ENCODE results near the gene ARSG. TPM values are rescaled to one million over a fixed set of nuclear protein-coding genes. Genes with fewer than 3 reads are reported as not detected.
"Not testable (repeated sequence)": the region's sequence is repeated elsewhere in the genome, so short reads cannot be mapped to it uniquely, and the experiment has no call there.

The ARSG gene
- total RNA-seq, 1 donor from 2014 or later = 10.4 TPM

- intact Hi-C loops (cut with micrococcal nuclease) = no loop called here
Observed at GRCh38 chr17:68325961-68326360, 34.7 kb downstream of the ARSG start.

GRCh38 chr17:68326681-68327080, 35.4 kb downstream of the ARSG start:
- intact Hi-C loops (cut with micrococcal nuclease) = no loop called here

- intact Hi-C loops (cut with micrococcal nuclease) = no loop called here
Observed at GRCh38 chr17:68327823-68328557, 36.7 kb downstream of the ARSG start.

- intact Hi-C loops (cut with micrococcal nuclease) = no loop called here
Observed at GRCh38 chr17:68328676-68329075, 37.4 kb downstream of the ARSG start.

GRCh38 chr17:68329331-68329730, 38.0 kb downstream of the ARSG start:
- intact Hi-C loops (cut with micrococcal nuclease) = no loop called here

GRCh38 chr17:68331932-68332331, 40.6 kb downstream of the ARSG start:
- intact Hi-C loops (cut with micrococcal nuclease) = not testable (repeated sequence)

- intact Hi-C loops (cut with micrococcal nuclease) = no loop called here
Observed at GRCh38 chr17:68334393-68334792, 43.1 kb downstream of the ARSG start.

- intact Hi-C loops (cut with micrococcal nuclease) = no loop called here
Observed at GRCh38 chr17:68341482-68341881, 50.2 kb downstream of the ARSG start.

- intact Hi-C loops (cut with micrococcal nuclease) = no loop called here
Observed at GRCh38 chr17:68343976-68344375, 52.7 kb downstream of the ARSG start.

GRCh38 chr17:68344701-68345136, 53.4 kb downstream of the ARSG start:
- intact Hi-C loops (cut with micrococcal nuclease) = loop anchor here (5.0 kb wide), 2 partner anchors 162 to 168 kb away; partner anchors contain the start of gene PRKAR1A

GRCh38 chr17:68346448-68346847, 55.2 kb downstream of the ARSG start:
- intact Hi-C loops (cut with micrococcal nuclease) = loop anchor here (1.0 to 5.0 kb wide), 5 partner anchors 10 to 166 kb away; partner anchors contain the start of gene PRKAR1A

GRCh38 chr17:68347380-68347779, 56.1 kb downstream of the ARSG start:
- intact Hi-C loops (cut with micrococcal nuclease) = loop anchor here (2.0 to 5.0 kb wide), 4 partner anchors 51 to 165 kb away; partner anchors contain the start of gene PRKAR1A

- intact Hi-C loops (cut with micrococcal nuclease) = loop anchor here (1.0 to 5.0 kb wide), 3 partner anchors 57 to 167 kb away; partner anchors contain the start of gene PRKAR1A
Observed at GRCh38 chr17:68349157-68349556, 57.9 kb downstream of the ARSG start.

GRCh38 chr17:68351395-68351794, 60.1 kb downstream of the ARSG start:
- intact Hi-C loops (cut with micrococcal nuclease) = no loop called here

GRCh38 chr17:68352041-68352440, 60.7 kb downstream of the ARSG start:
- intact Hi-C loops (cut with micrococcal nuclease) = no loop called here

GRCh38 chr17:68352671-68353070, 61.4 kb downstream of the ARSG start:
- intact Hi-C loops (cut with micrococcal nuclease) = not testable (repeated sequence)

GRCh38 chr17:68353111-68353521, 61.8 kb downstream of the ARSG start:
- intact Hi-C loops (cut with micrococcal nuclease) = no loop called here

GRCh38 chr17:68354311-68354710, 63.0 kb downstream of the ARSG start:
- intact Hi-C loops (cut with micrococcal nuclease) = not testable (repeated sequence)

- intact Hi-C loops (cut with micrococcal nuclease) = not testable (repeated sequence)
Observed at GRCh38 chr17:68355108-68355507, 63.8 kb downstream of the ARSG start.

- intact Hi-C loops (cut with micrococcal nuclease) = loop anchor here (1.0 to 2.0 kb wide), 7 partner anchors 10 to 93 kb away; no protein-coding TSS in a partner anchor
Observed at GRCh38 chr17:68356520-68356919, 65.2 kb downstream of the ARSG start.

- intact Hi-C loops (cut with micrococcal nuclease) = loop anchor here (1.0 to 2.0 kb wide), 7 partner anchors 11 to 94 kb away; no protein-coding TSS in a partner anchor
Observed at GRCh38 chr17:68356949-68357455, 65.7 kb downstream of the ARSG start.

- intact Hi-C loops (cut with micrococcal nuclease) = loop anchor here (2.0 kb wide), 3 partner anchors 41 to 79 kb away; no protein-coding TSS in a partner anchor
Observed at GRCh38 chr17:68357886-68358285, 66.6 kb downstream of the ARSG start.

Data from T-helper 2 cell treated with Interferon-gamma antibody and Interleukin-4, amounts not matched to agents 100 ng/mL and 5 ng/mL, for 36 hours (primary cell).